ENCODE data around the gene FAM187B.
"Not testable (repeated sequence)": the region's sequence is repeated elsewhere in the genome, so short reads cannot be mapped to it uniquely, and the experiment has no call there.

The FAM187B gene

GRCh38 chr19:35202722-35203688, 25.5 kb downstream of the FAM187B start:
- Mint-ChIP-seq H3K27me3 (ENCODE audit: low read depth) (peaks cover 6% of the 10 kb centered on the region), H3K4me1 (ENCODE audit: low read depth) (peaks cover 49% of the 10 kb centered on the region), H3K9me3 (peaks cover 6% of the 10 kb centered on the region), H3K27ac (peak overlapping the region; percentile 54), H3K4me3 (no peak overlapping the region), H3K36me3 (ENCODE audit: low read depth) (peaks cover 2% of the 10 kb centered on the region)
- DNase-seq (ENCODE audit: low spot score): no peak

GRCh38 chr19:35199481-35199880, 29.1 kb downstream of the FAM187B start:
- DNase-seq (ENCODE audit: low spot score): no peak
- Mint-ChIP-seq H3K27me3 (ENCODE audit: low read depth) (peaks cover 10% of the 10 kb centered on the region), H3K4me3 (no peak overlapping the region), H3K36me3 (ENCODE audit: low read depth) (no peaks in the 10 kb centered on the region), H3K27ac (no peak overlapping the region), H3K4me1 (ENCODE audit: low read depth) (peaks cover 21% of the 10 kb centered on the region), H3K9me3 (no peaks in the 10 kb centered on the region)

- not testable (repeated sequence) for H3K36me3 Mint-ChIP-seq (ENCODE audit: low read depth); H3K27ac Mint-ChIP-seq; H3K9me3 Mint-ChIP-seq; H3K4me3 Mint-ChIP-seq; DNase-seq (ENCODE audit: low spot score)
- peaks cover 12% of the 10 kb centered on the region for H3K4me1 Mint-ChIP-seq (ENCODE audit: low read depth)
- H3K27me3 Mint-ChIP-seq (ENCODE audit: low read depth): peaks cover 18% of the 10 kb centered on the region
Measured at GRCh38 chr19:35196861-35197260, 31.7 kb downstream of the FAM187B start.

GRCh38 chr19:35195830-35196229, 32.7 kb downstream of the FAM187B start:
- peaks cover 1% of the 10 kb centered on the region for H3K36me3 Mint-ChIP-seq (ENCODE audit: low read depth)

GRCh38 chr19:35194012-35194984, 34.2 kb downstream of the FAM187B start:
- peaks cover 31% of the 10 kb centered on the region for H3K27me3 Mint-ChIP-seq (ENCODE audit: low read depth)
- no peak overlapping the region for H3K4me3 Mint-ChIP-seq
- no peak for DNase-seq (ENCODE audit: low spot score)
- no peak overlapping the region for H3K27ac Mint-ChIP-seq
- peaks cover 4% of the 10 kb centered on the region for H3K9me3 Mint-ChIP-seq
- H3K36me3 Mint-ChIP-seq (ENCODE audit: low read depth): peaks cover 1% of the 10 kb centered on the region
- peaks cover 16% of the 10 kb centered on the region for H3K4me1 Mint-ChIP-seq (ENCODE audit: low read depth)

More at GRCh38 chr19:35195830-35196229, 32.7 kb downstream of the FAM187B start:
- H3K4me1 Mint-ChIP-seq (ENCODE audit: low read depth): peaks cover 15% of the 10 kb centered on the region
- no peak for DNase-seq (ENCODE audit: low spot score)
- H3K27ac Mint-ChIP-seq: no peak overlapping the region
- peaks cover 4% of the 10 kb centered on the region for H3K9me3 Mint-ChIP-seq
- H3K4me3 Mint-ChIP-seq: no peak overlapping the region
- peaks cover 23% of the 10 kb centered on the region for H3K27me3 Mint-ChIP-seq (ENCODE audit: low read depth)

- Mint-ChIP-seq H3K4me3 (no peak overlapping the region), H3K36me3 (ENCODE audit: low read depth) (peaks cover 2% of the 10 kb centered on the region), H3K27ac (no peak overlapping the region), H3K27me3 (ENCODE audit: low read depth) (peaks cover 12% of the 10 kb centered on the region), H3K9me3 (peaks cover 14% of the 10 kb centered on the region), H3K4me1 (ENCODE audit: low read depth) (peaks cover 11% of the 10 kb centered on the region)
- DNase-seq (ENCODE audit: low spot score): no peak
Measured at GRCh38 chr19:35184884-35185283, 43.7 kb downstream of the FAM187B start.

GRCh38 chr19:35184267-35184666, 44.3 kb downstream of the FAM187B start:
- no peak for DNase-seq (ENCODE audit: low spot score)
- Mint-ChIP-seq H3K27me3 (ENCODE audit: low read depth) (peaks cover 9% of the 10 kb centered on the region), H3K4me1 (ENCODE audit: low read depth) (peaks cover 16% of the 10 kb centered on the region), H3K36me3 (ENCODE audit: low read depth) (peaks cover 2% of the 10 kb centered on the region), H3K4me3 (no peak overlapping the region), H3K27ac (no peak overlapping the region), H3K9me3 (peaks cover 14% of the 10 kb centered on the region)

- H3K4me1 Mint-ChIP-seq (ENCODE audit: low read depth): peaks cover 35% of the 10 kb centered on the region
- no peak overlapping the region for H3K4me3 Mint-ChIP-seq
- H3K27ac Mint-ChIP-seq: no peak overlapping the region
- peaks cover 4% of the 10 kb centered on the region for H3K27me3 Mint-ChIP-seq (ENCODE audit: low read depth)
- DNase-seq (ENCODE audit: low spot score): no peak
- H3K9me3 Mint-ChIP-seq: peaks cover 21% of the 10 kb centered on the region
- H3K36me3 Mint-ChIP-seq (ENCODE audit: low read depth): peaks cover 8% of the 10 kb centered on the region
Measured at GRCh38 chr19:35181387-35181786, 47.2 kb downstream of the FAM187B start.

- H3K27ac Mint-ChIP-seq: peak overlapping the region; percentile 49
- H3K27me3 Mint-ChIP-seq (ENCODE audit: low read depth): no peaks in the 10 kb centered on the region
- H3K9me3 Mint-ChIP-seq: peaks cover 18% of the 10 kb centered on the region
- DNase-seq (ENCODE audit: low spot score): no peak
- peaks cover 8% of the 10 kb centered on the region for H3K36me3 Mint-ChIP-seq (ENCODE audit: low read depth)
- peak overlapping the region; percentile 60 for H3K4me3 Mint-ChIP-seq
- H3K4me1 Mint-ChIP-seq (ENCODE audit: low read depth): peaks cover 38% of the 10 kb centered on the region
Measured at GRCh38 chr19:35179830-35180229, 48.7 kb downstream of the FAM187B start.

GRCh38 chr19:35178701-35179100, 49.8 kb downstream of the FAM187B start:
- H3K9me3 Mint-ChIP-seq: peaks cover 12% of the 10 kb centered on the region
- peaks cover 10% of the 10 kb centered on the region for H3K36me3 Mint-ChIP-seq (ENCODE audit: low read depth)
- no peaks in the 10 kb centered on the region for H3K27me3 Mint-ChIP-seq (ENCODE audit: low read depth)
- H3K4me1 Mint-ChIP-seq (ENCODE audit: low read depth): peaks cover 33% of the 10 kb centered on the region
- no peak for DNase-seq (ENCODE audit: low spot score)
- H3K27ac Mint-ChIP-seq: no peak overlapping the region
- H3K4me3 Mint-ChIP-seq: no peak overlapping the region

GRCh38 chr19:35177377-35178274, 50.9 kb downstream of the FAM187B start:
- Mint-ChIP-seq H3K27ac (no peak overlapping the region), H3K9me3 (peaks cover 17% of the 10 kb centered on the region), H3K4me1 (ENCODE audit: low read depth) (peaks cover 33% of the 10 kb centered on the region), H3K36me3 (ENCODE audit: low read depth) (peaks cover 18% of the 10 kb centered on the region), H3K27me3 (ENCODE audit: low read depth) (no peaks in the 10 kb centered on the region), H3K4me3 (no peak overlapping the region)
- no peak for DNase-seq (ENCODE audit: low spot score)

- Mint-ChIP-seq H3K4me3 (no peak overlapping the region), H3K27me3 (ENCODE audit: low read depth) (no peaks in the 10 kb centered on the region), H3K36me3 (ENCODE audit: low read depth) (peaks cover 29% of the 10 kb centered on the region), H3K4me1 (ENCODE audit: low read depth) (peaks cover 38% of the 10 kb centered on the region), H3K27ac (no peak overlapping the region), H3K9me3 (peaks cover 18% of the 10 kb centered on the region)
- no peak for DNase-seq (ENCODE audit: low spot score)
Measured at GRCh38 chr19:35176181-35176570, 52.4 kb downstream of the FAM187B start.

Measured in T-helper 2 cell treated with Interferon-gamma antibody and Interleukin-4, amounts not matched to agents 5 μg/mL and 100 μg/mL, for 36 hours (primary cell).